GM19397 (cell line): ENCODE measurements around the gene EIF3M.
"Not testable (repeated sequence)": the region's sequence is repeated elsewhere in the genome, so short reads cannot be mapped to it uniquely, and the experiment has no call there.

Experiments
- ATAC-seq: cut with Tn5 transposase; IDR thresholded peaks from one replicate; pipeline ENCODE4 v1.9.1; 2021; ENCODE audit warnings: mild to moderate bottlenecking, moderate library complexity; ENCODE audit not compliant: unreplicated experiment

Gene EIF3M

DNA sequence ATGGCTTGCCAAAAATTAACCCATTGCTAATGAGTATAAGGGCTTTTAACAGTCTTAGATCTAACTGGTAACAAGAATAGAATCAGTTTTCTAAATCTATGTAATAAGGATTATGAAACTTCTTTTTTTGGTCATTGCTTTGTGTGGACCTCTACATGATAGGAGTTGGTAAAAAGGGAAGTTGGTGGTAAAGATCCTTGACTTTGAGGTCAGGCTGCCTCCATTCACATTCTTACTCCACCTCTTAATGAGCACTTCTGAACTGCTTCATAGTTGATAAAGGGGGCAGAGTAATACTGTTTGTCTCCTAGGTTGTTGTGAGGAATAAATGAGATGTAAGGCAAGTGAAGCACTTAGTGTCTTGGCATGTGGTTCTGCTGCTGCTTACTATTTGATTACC is 10.6 kb downstream of the EIF3M start:
- ATAC-seq, result no peak

DNA sequence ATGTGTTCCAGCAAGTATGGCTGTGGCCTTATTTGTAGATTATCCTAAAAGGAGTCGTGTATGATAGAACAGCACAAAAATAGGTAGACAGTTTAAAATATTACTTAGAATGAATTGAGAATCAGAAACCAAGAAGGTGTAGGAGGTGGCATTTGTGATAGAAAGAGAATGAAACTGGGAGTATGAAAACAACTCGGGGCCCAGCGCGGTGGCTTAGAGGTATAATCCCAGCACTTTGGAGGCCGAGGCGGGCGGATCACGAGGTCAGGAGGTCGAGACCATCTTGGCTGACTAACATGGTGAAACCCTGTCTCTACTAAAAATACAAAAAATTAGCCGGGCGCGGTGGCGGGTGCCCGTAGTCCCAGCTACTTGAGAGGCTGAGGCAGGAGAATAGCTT is 12.5 kb downstream of the EIF3M start:
- ATAC-seq, result not testable (repeated sequence)

DNA sequence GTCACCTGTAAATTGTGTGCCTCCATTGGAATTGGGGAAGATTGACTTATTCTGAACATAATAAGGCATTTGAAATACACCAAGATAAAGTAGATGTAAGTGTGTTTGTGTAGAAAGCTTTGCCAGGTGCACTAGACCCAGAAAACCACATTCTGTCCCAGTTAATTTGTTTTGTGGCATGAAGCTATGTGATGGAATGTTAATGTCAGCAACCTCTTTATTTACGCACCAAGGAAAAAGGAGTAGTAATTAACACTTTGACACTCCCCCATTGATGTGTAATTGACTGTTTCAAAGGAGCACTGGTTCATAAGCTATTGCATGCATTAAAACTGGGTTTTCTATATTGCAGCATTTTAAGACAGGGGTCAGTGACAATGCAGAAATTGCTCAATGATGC is 14.3 kb downstream of the EIF3M start:
- no peak for ATAC-seq

DNA sequence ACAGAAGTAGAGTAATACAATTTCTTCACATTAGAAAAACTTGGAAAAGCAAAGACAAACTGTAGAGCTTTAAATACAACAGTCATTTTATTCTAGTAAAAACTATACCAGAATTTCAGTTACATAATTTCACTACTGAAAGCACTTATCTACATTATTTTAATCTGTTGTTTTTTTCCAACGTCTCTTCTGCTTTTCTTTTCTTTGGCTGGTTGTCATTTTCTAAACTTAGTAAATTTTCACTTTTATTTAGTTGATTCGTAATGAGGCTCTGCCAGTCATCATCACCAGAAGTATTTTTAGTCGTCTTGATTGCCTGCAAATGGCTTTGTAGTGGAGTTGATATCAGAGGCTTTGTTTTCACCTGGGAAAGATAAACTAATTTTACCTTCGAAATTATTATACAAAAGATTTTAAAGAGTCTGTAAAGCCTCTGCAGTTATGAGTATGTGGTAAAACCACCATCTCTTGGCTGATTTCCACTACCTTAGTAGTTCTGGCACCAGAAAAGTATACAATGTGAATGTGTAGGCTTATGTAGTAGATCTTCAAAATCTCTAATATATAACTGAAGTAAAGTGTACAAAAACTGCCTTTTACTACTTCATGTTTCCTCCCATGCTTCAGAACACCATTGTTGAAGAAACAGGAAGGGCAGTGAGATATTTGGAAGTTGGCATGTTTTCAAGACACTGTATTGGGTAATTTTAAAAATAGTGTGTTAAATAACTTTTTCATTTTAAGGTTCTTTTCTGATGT is 19.2 kb downstream of the EIF3M start:
- ATAC-seq, result no peak

DNA sequence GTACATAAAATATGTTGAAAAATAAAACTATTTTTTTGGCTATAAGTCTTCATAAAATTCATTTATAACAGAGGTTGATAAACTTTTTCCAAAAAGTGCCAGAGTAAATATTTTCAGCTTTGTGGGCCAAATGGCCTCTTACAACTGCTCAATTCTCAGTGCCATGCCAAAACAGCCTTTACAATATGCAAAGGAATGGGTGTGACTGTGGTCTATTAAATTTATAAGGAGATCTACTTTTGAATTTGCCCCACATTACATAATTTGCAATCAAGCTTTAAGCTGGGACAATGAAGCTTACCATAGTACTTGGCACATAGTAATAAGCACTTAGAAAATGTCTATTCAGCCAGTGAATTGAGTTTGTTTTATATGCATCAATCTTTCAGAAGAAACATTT is 22.6 kb downstream of the EIF3M start:
- no peak for ATAC-seq

DNA sequence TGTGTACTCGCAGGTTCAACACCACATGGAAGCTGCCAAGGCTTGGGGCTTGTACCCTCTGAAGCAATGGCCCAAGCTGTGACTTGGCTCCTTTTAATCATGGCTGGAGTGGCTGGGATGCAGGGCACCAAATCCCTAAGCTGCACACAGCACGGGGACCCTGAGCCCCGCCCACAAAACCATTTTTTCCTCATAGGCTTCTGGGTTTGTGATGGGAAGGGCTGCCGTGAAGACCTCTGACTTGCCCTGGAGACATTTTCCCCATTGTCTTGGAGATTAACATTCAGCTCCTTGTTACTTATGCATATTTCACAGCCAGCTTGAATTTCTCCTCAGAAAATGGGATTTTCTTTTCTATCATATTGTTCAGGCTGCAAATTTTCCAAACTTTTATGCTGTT is 25.2 kb downstream of the EIF3M start:
- not testable (repeated sequence) for ATAC-seq

DNA sequence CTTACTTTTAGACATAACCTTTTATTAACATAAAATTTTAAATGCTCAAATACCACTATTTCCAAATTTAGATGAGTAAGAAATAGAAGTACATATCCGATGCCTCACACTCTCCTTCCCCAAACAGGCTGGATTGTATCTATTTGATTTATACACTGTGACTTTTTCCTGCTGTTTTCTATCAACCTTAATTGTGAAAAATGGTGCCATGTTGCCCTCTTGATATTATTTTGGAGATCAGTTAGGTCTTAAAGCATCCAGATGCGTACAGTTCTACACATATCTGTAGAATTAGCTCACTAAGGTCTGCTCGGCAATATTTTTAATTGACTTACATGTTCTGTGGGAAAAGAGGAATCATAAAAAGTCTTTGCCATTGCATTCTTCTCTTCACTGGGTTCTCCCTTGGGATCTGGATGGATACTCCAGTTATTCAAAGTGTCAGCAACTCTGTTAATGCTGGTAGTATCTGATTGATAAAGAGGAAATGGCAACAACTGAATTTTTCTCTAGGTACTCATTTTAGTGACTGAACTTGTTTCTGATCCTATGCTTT is 27.2 kb downstream of the EIF3M start:
- ATAC-seq, result no peak

DNA sequence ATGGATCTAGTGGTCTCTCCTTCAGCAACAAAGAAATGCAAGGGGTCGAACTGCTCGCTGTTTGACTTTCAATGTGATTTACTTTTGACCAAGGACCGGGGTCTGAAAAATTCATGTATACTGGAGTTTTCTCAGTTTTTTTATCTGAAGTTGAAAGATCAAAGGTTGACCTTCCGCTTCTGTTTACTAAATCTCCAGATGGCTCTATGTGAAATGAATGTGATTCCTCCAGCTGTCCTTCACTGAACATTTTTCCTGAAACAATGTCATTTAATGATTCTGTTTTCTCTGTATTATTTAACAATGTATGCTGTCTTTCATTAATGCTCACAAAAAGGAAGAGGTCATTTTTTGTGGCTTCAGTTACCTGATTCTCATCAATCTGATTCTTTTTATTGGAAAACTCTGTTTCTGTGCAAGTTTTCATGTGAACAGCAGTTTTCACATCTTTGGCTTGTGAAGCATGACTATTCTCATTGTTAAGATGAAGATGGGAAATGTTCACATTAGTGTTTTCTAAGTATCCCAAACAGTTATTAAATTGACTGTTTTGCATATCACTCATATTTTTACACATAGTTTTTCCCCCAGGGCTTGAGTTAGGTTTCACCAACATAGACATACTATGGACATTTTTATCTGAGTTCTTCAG is 30.0 kb downstream of the EIF3M start:
- ATAC-seq, result no peak

DNA sequence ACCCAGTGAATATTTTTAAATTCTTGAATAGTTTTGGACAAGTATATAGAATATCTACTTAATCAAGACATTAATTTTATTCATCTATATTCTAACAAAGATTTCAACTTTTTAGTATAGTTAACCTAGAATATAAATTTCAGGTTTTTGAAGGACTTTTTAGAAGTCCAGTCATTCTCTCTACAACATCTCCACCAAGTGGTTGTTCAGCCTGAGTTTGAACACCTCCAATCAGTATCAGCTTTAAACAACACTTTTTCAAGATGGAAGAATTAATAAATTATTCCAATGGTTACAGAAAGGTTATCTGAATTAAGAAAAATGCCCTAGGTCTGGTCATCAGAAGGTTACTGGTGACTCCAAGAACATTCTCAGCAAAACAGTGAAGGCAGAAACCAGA is 31.8 kb downstream of the EIF3M start:
- no peak for ATAC-seq

DNA sequence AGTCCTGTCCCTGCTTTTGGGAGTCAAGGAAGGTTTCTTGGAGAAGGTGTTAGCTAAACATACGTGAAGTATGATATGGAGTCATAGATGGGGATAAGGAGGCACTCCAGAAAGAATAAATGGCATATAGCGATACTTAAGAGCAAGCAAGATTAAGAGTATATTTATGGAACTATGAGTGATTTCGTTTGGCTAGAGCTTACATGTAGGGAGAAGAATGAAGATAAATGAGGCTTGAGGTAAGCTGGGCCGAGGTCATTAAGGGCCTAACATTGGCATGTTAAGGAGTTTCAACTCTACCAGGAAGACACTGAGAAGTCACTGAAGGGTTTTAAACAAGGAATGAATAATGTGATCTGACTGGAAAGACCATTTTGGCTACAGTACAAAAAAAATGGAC is 33.3 kb downstream of the EIF3M start:
- ATAC-seq, result no peak

DNA sequence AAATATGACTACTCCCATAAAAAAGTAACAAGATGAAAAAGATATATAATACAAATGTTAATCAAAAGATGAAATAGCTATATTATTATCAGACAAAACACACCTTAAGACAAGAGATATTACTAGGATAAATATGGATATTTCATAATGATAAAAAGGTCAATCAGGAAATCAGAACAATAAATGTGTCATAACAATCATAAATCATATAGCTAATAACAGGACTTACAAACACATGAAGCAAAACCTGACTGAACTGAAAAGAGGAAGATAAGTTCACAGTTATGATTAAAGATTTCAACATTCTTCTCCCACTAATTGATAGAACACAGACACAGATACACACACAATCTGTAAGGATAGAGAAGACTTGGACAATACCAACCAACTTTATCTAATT is 47.2 kb downstream of the EIF3M start:
- no peak for ATAC-seq

DNA sequence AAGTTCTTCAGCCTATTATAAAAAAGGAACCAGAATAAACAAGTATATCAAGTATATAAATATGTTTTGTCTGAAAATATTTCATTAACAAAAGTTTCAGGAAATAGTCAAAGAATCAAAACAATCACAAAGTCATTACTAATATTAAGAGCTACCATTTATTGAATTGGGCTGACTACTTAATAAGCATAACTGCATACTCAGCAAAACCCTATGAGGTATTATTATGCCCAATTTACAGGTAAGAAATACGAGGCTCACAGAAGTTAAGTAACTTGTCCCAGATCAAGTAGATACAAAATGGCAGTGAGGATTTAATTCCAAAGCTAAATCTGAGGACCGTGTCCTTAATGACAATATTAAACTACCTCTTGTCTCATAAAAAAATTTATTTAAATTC is 52.2 kb downstream of the EIF3M start:
- ATAC-seq, result no peak

DNA sequence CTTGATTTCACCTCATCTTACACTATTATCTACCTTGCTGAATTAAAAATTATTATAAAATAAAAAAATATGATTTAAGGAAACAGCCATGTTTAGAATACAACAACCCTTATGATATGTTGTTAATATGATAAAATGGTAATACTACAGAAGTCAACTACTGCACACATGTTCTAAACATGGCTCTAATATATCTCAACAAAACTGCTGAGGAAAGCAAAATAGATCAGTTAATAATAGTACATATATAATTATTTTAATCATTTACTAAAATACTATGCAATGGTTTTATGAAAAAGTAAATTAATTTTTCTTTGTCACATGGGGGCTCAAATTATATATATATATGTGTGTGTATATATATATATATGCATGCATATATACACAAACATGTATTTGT is 57.7 kb downstream of the EIF3M start:
- no peak for ATAC-seq

DNA sequence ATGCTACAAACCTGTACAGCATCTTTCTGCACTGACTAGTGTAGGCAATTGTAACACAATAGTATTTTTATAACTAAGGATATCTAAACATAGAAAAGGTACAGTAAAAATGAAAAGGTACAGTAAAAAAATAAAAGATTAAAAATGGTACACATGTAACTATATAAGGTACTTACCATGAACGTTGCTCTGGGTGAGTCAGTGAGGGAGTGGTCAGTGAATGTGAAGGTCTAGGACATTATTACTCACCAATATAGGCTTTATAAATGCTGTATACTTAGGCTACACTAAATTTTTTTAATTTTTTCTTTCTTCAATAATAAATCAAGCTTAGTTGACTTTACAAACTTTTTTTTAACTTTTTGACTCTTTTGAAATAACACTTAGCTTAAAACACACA is 59.9 kb downstream of the EIF3M start:
- no peak for ATAC-seq
